ENCODE data around the gene PRM3. TPM values are rescaled to one million over a fixed set of nuclear protein-coding genes. Genes with fewer than 3 reads are reported as not detected.

Gene PRM3
- total RNA-seq, 1 experiment from 2014 or later, result not detected

DNA sequence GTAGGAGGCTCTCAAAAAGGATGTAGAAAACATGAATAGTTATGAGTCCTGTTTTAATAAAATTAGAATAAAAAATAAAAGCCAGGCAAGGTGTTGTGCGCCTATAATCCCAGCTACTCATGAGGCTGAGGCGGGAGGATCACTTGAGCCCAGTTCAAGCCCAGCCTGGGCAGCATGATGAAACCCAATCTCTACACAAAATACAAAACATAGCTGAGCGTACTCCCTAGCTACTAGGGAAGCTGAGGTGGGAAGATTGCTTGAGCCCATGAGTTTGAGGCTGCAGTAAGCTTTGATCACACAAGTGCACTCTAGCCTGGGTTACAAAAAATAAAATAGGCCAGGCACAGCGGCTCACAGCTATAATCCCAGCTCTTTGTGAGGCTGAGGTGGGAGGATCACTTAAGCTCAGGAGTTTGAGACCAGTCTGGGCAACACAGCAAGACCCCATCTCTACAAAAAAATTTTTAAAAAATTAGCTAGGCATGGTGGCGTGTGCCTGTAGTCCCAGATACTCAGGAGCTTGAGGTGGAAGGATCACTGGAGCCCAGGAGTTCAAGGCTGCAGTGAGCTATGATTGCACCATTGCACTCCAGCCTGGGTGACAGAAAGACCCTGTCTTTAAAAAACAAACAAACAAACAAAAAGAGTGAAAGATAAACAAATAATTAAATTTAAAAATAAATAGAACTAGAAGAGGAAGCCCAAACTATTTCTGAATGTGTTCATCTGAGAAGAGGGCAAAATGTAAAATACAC, 24.9 kb upstream of the PRM3 start:
- H3K27ac Mint-ChIP-seq (ENCODE audit: low read depth, unreplicated experiment), result no peak overlapping the region
- POLR2A ChIA-PET, result interaction anchor here (0.6 kb wide), 1 partner anchor 1783 kb away, joined by 3 read pairs; no protein-coding TSS in a partner anchor
- no TSS peak for BruUV-seq (replicated peaks)
- H3K4me3 Mint-ChIP-seq (ENCODE audit: unreplicated experiment), result no peak overlapping the region
- intact Hi-C loops (cut with micrococcal nuclease), result no loop called here
- no peaks in the 10 kb centered on the region for H3K36me3 Mint-ChIP-seq (ENCODE audit: insufficient read depth, unreplicated experiment)
- DNase-seq (ENCODE audit: unreplicated experiment), result no peak
- no peaks in the 10 kb centered on the region for H3K9me3 Mint-ChIP-seq (ENCODE audit: unreplicated experiment)
- H3K4me1 Mint-ChIP-seq (ENCODE audit: insufficient read depth, unreplicated experiment), result no peaks in the 10 kb centered on the region
- peaks cover under 1% of the 10 kb centered on the region for H3K27me3 Mint-ChIP-seq (ENCODE audit: insufficient read depth, unreplicated experiment)
- TF ChIP-seq, protein P1, sequence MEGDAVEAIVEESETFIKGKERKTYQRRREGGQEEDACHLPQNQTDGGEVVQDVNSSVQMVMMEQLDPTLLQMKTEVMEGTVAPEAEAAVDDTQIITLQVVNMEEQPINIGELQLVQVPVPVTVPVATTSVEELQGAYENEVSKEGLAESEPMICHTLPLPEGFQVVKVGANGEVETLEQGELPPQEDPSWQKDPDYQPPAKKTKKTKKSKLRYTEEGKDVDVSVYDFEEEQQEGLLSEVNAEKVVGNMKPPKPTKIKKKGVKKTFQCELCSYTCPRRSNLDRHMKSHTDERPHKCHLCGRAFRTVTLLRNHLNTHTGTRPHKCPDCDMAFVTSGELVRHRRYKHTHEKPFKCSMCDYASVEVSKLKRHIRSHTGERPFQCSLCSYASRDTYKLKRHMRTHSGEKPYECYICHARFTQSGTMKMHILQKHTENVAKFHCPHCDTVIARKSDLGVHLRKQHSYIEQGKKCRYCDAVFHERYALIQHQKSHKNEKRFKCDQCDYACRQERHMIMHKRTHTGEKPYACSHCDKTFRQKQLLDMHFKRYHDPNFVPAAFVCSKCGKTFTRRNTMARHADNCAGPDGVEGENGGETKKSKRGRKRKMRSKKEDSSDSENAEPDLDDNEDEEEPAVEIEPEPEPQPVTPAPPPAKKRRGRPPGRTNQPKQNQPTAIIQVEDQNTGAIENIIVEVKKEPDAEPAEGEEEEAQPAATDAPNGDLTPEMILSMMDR (IDR thresholded peaks at IDR 0.05; ENCODE audit: unreplicated experiment), result no peak
- CTCF ChIA-PET, result interaction anchor here (0.7 kb wide), 1 partner anchor 60 kb away, joined by 4 read pairs; no protein-coding TSS in a partner anchor

- no TSS peak for BruUV-seq (replicated peaks)
- no peak for DNase-seq (ENCODE audit: unreplicated experiment)
- H3K36me3 Mint-ChIP-seq (ENCODE audit: insufficient read depth, unreplicated experiment), result no peaks in the 10 kb centered on the region
- H3K27me3 Mint-ChIP-seq (ENCODE audit: insufficient read depth, unreplicated experiment), result peaks cover 8% of the 10 kb centered on the region
- ChIA-PET CTCF (no interaction called here), POLR2A (interaction anchor here (0.6 kb wide), 1 partner anchor 1784 kb away, joined by 3 read pairs; no protein-coding TSS in a partner anchor)
- TF ChIP-seq, protein P1 (IDR thresholded peaks at IDR 0.05; ENCODE audit: unreplicated experiment), result no peak
- no peaks in the 10 kb centered on the region for H3K9me3 Mint-ChIP-seq (ENCODE audit: unreplicated experiment)
- intact Hi-C loops (cut with micrococcal nuclease), result no loop called here
- no peaks in the 10 kb centered on the region for H3K4me1 Mint-ChIP-seq (ENCODE audit: insufficient read depth, unreplicated experiment)
- no peak overlapping the region for H3K27ac Mint-ChIP-seq (ENCODE audit: low read depth, unreplicated experiment)
- no peak overlapping the region for H3K4me3 Mint-ChIP-seq (ENCODE audit: unreplicated experiment)
Measured at GRCh38 chr16:11297492-11298142, 24.2 kb upstream of the PRM3 start.

- Mint-ChIP-seq H3K4me3 (ENCODE audit: unreplicated experiment) (no peak overlapping the region), H3K27ac (ENCODE audit: low read depth, unreplicated experiment) (no peak overlapping the region), H3K36me3 (ENCODE audit: insufficient read depth, unreplicated experiment) (no peaks in the 10 kb centered on the region), H3K27me3 (ENCODE audit: insufficient read depth, unreplicated experiment) (peaks cover 14% of the 10 kb centered on the region), H3K9me3 (ENCODE audit: unreplicated experiment) (no peaks in the 10 kb centered on the region), H3K4me1 (ENCODE audit: insufficient read depth, unreplicated experiment) (no peaks in the 10 kb centered on the region)
- TF ChIP-seq, protein P1 (IDR thresholded peaks at IDR 0.05; ENCODE audit: unreplicated experiment), result no peak
- no peak for DNase-seq (ENCODE audit: unreplicated experiment)
- intact Hi-C loops (cut with micrococcal nuclease), result no loop called here
- POLR2A ChIA-PET, result interaction anchor here (0.6 kb wide), 1 partner anchor 890 kb away, joined by 3 read pairs; no protein-coding TSS in a partner anchor
- no TSS peak for BruUV-seq (replicated peaks)
- CTCF ChIA-PET, result no interaction called here
Measured at GRCh38 chr16:11296706-11297491, 23.5 kb upstream of the PRM3 start.

- POLR2A ChIA-PET, result no interaction called here
- Mint-ChIP-seq H3K27ac (ENCODE audit: low read depth, unreplicated experiment) (no peak overlapping the region), H3K27me3 (ENCODE audit: insufficient read depth, unreplicated experiment) (peaks cover 19% of the 10 kb centered on the region), H3K36me3 (ENCODE audit: insufficient read depth, unreplicated experiment) (no peaks in the 10 kb centered on the region), H3K9me3 (ENCODE audit: unreplicated experiment) (no peaks in the 10 kb centered on the region), H3K4me1 (ENCODE audit: insufficient read depth, unreplicated experiment) (no peaks in the 10 kb centered on the region), H3K4me3 (ENCODE audit: unreplicated experiment) (no peak overlapping the region)
- intact Hi-C loops (cut with micrococcal nuclease), result no loop called here
- DNase-seq (ENCODE audit: unreplicated experiment), result no peak
- TF ChIP-seq, protein P1 (IDR thresholded peaks at IDR 0.05; ENCODE audit: unreplicated experiment), result no peak
- no TSS peak for BruUV-seq (replicated peaks)
- CTCF ChIA-PET, result no interaction called here
Measured at GRCh38 chr16:11296351-11296705, 22.9 kb upstream of the PRM3 start.

Measured in MCF 10A (cell line).